GM19463 (cell line): ENCODE measurements around the gene TFAM.
A peak's percentile ranks its signal among the peaks of the same experiment; 100 is the strongest.
"Not testable (repeated sequence)": the region's sequence is repeated elsewhere in the genome, so short reads cannot be mapped to it uniquely, and the experiment has no call there.

Source experiments
- ATAC-seq: cut with Tn5 transposase; IDR thresholded peaks from one replicate; pipeline ENCODE4 v1.9.1; 2021; ENCODE audit warnings: mild to moderate bottlenecking, moderate library complexity; ENCODE audit not compliant: unreplicated experiment

TFAM gene

DNA sequence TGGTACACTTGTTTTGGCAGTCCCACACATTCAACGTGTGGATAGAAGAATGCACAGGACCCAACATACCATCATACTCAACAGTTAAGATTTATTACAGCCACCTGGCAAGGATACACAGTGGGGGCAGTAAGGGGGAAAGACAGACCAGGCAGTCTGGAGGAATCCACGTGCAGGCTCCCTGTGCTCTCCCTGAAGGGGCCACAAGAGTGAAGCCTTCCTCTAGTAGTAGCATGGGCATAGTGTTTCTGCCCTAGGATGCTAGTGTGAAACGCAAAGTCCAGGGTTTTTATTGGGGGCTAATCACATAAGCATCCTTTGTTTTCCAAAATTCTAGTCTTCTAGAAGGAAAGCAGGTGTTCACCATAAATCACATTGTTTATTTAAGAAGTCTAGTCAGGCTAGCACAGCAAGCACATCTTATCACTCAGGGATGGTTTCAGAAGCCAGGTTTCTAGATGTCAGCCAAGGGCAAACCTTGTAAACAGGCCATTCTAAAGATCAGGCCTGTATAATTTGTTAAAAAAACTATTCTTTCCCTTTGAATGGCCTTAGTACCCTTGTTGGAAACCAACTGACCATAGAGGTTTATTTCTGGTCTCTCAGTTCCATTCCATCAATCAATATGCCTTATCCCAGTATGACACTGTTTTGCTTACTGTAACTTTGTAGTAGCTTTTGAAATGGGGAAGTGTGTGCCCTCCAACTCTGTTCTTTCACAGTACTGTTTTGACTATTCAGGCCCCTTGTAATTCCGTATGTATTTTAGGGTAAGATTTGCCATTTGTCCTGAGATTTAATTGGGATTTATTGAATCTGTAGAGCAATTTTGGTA lies 12.4 kb upstream of the TFAM start:
- peak; percentile 71 for ATAC-seq

DNA sequence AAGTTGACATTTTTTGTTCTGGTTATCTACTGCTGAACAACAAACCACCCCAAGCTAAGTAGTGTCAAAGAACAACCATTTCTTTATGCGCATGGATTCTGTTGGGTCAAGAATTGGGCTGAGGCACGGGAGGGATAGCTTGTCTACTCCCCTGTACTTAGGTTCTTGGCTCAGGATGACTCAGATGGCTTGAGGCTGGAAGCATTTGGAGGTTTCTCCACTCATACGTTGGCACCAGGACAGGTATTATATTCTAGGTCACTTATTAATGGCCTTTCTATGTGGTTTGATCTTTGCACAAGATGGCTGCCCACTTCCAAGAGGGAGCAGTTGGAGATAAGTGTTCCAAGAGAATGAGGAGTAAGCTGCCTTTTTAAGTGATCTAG lies 11.8 kb upstream of the TFAM start:
- ATAC-seq, result peak; percentile 19

DNA sequence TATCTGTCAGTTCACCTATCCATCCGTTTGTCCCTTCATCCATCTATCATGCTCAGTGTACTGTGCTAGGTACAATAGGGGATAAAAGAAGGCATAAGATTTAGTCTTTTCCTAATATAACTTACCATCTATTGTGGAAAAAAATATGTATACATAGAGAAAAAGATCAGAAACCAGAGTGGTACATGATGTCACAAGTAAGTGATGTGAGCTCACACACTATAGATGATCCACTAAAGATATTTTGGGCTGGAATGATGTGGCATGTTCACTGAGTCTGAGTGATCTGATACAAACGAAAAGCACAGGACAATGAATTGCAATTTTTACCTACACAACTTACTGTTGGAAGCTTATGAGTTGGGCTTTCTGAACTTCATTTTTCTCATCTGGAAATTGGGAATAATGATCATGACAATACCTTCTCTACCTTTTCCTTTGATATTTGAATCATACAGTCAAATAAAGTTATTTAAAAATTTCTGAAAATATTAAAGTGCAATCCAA lies 2.7 kb upstream of the TFAM start:
- ATAC-seq, result no peak

DNA sequence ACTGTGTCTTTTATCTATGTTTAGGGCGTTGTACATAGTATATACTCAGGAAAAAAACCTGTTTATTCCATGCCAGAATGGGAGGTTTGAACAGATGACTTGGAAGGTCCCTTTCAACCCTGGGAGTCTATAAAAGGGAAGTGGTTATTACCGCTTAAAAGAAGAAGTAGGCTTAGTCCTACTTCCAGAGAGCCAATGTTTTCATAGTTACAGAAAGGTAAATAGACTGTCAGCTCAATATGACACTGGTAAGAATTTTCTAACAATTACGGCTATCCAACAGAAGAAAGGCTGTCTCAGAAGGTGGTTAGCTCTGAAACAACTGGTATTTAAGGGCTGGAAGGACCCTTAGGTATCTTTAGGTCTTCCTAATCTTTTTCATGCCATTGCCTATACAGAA lies 1.1 kb upstream of the TFAM start:
- ATAC-seq, result peak; percentile 34

DNA sequence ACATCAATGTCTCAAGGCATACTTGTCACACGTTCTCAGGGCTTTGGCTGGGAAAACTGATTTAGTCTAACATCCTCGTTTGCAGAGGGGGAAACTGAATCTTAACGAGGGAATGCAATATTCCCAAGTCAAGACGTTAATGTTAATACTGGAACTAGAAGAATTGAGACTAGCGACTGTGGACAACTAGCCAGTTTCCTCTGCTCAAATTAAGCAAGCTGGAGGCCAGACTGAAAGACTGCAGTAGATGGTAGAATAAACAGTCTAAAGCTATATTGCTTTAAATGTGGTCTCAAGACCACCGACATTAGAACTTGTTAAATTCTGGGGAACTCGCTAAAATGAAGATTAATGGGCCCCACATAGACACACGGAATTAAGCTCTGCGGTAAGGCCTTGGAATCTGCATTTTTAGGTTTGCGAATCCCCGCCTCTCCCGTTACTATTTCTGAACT lies 639 bp upstream of the TFAM start:
- peak; percentile 0 for ATAC-seq

DNA sequence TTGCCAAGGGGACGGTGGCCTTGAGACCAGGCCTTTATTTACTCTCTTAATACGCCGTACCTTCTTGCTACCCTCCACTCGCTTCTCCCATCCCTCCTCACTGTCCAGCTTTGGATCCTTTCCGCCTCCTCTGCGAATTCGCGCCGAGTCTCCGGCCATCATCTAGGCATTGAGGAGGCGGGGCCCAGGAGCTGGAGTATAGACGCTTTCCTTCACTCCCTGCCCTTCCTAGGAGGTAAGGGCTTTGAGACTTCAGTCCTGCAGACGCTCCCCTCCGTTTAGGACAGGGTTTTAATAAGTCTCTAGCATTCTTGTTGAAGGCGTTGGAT lies 538 bp downstream of the TFAM start:
- ATAC-seq, result peak; percentile 5

DNA sequence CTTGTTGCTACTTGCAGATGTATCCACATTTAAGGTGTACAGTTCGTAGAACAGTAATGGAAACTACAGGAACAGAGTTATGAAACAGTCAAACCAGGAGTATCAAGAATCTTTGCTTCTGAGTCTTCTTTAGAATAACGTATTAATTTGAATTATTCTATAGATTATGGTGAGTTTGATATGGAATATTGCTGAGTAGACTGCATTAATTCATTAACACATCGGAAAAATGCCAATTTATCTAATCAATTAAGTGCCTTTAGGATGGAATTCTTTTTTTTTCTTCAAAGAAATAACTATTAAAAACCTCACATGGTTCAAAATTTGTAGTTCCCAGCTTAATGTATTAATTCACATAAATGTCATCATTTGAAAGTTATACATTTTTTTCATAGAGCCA lies 3.8 kb downstream of the TFAM start:
- ATAC-seq, result no peak

DNA sequence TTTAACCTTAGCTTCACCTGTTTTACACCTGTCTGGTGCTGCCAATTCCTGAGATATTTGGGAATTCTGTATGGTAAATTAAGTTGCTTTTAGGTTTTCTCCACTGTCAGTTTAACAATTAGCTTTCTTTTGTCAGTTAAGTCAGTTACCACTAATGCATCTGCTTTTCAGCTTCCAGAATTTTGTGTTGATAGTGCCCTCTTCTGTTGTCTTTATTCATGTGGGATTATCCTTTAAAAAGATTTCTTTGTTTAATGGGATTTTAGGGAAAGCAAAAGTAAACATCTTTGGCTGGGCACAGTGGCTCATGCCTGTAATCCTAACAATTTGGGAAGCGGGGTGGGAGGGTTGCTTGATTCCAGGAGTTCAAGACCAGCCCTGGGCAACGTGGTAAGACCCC lies 8.1 kb downstream of the TFAM start:
- ATAC-seq, result no peak

DNA sequence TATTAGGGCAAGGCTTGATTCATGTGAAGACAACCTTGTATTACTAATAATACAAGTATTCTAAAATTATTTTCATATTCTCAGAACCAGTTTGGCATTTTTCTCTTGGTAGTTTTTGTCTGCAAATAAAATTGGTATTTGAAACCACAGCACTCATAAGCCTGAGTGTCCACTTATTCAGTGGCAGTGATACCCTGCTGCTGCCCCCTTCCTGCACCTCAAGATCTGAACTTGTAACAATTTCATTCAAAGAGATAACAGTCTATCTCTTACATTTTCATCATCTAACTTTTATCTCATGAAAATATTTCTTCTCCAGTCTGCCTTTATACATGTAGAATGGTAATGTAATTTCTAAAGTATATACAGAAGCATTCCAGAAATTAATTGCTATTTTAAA lies 9.3 kb downstream of the TFAM start:
- ATAC-seq, result no peak

DNA sequence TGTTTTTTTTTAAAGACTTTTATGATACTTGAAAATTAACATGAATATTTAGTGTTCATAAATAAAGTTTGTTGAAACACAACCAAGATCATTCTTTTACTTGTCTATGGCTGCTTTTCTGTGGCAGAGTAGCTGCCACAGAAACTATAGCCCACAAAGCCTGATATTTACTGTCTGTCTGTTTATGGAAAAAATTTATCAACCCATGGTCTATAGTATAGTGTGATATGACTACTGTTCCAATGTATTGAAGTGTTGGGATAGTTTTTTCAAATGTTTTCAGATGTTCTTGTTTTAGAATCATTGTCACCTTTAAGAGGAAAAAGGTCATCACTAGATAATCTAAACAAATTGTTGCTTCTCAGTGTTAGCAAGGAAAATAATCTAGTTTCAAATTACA lies 10.8 kb downstream of the TFAM start:
- no peak for ATAC-seq

DNA sequence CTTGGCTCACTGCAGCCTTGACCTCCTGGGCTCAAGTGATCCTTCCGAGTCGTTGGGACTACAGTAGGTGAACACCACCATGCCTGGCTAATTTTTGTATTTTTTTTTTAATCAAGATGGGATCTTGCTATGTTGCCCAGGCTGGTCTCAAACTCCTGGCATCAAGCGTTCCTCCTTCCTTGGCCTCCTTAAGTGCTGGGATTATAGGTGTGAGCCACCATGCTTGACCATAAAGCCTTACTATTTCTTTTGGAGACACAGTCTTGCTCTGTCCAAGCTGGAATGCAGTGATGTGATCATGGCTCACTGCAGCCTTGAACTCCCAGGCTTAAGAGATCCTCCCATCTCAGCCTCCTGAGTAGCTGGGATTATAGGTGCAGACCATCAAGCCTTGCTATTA lies 12.6 kb downstream of the TFAM start:
- ATAC-seq, result no peak

DNA sequence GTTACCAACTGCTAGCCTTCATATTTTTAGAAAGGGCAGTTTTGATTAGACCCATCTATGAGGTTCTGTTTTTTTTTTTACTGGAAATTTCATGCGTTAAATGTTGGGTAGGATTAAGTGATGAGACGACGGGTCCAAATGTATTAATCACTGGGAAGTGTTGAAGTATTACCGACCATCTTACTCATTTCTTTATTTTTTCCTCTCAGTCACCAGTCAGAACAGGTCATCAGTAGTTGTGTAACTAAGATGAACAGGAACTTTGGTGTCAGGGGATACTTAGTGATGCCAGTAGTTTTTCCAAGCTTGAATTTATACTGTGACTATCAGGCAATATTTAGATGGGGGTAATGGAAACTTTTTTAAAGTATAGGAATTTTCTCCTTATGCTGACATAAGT lies 14.2 kb downstream of the TFAM start:
- no peak for ATAC-seq

DNA sequence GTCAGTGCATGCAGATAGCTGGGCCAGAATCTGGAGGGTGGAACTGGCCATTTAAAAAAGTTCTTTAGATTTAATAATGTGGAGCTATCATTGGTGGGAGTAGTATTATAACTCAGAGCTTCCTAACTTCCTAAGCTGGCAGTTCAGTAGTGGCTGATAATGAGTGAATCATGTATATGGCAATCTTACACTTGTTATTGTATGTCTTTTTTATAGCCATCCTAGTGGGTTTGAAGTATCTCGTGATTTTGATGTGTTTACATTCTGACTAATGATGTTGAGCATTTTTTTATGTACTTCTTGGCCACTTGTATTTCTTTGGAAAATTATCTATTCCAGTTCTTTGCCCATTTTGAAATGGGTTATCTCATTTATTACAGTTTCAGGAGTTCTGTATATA lies 15.4 kb downstream of the TFAM start:
- no peak for ATAC-seq

DNA sequence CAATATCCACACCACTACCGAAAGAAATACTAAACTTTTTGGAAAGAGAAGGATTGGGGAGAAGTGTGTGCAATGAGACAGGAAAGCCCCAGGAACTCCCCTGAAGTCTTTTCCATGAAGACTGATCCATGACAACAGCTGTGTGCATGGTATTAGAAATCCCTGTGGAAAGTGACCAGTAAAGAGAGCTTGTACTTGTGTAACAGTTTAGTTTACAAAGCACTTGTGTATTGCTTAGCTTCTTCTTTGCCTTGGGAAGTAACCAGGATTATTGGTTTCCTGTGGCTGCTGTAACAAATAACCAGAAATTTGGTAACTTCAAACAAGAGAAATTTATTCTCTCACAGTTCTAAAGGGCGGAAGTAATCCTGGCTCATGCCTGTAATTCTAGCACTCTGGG lies 18.8 kb downstream of the TFAM start:
- ATAC-seq, result no peak

DNA sequence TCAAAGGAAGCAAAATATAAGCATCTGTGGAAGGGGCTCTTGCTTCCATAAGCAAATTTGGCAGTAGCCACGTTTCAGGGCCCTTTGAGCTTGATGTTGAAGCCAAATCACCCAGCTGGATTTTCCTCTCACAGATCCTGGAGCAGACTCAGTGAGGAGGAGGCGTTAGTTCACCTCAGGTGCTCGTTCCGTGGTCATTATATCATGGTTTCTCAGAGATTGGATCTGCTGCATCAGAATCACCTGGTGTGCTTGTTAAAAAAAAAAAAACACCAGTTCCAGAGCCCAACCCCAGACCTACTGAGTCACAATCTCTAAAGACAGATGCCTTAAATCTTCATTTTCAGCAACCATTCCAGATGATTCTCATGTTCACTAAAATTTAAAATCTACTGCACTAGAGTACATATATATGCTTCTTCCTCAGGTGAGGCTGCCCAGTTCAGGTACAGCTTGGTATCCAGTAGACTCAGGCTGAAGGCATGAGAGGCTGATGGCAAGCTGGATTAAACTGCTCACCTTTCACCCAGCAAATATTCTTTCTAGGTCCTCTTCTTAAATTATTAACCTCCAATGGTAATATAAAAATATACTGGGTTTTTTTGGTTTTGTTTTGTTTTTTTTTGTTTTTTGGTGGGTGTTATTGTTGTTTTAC lies 24.9 kb downstream of the TFAM start:
- no peak for ATAC-seq

DNA sequence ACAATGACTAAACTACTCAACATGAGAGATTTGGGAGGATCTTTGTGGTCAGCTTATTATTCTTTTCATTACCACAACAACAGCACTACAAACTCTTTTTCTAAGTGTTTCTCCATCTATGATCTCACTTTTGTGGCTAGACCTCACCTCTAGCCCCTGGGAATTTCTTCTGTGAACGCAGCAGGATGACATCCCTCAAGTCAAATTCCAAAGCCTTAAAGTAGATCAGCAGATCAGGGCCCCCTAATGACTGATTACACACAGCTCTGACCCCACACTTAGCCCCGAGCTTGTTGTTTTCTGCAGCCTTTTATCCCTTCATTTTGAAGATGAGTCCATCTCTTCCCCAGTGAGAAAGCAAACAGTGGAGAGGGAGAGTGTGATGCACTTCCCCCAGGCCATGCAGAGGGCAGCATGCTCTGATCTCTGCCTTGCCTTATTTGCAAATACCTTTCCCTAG lies 27.3 kb downstream of the TFAM start:
- ATAC-seq, result no peak

DNA sequence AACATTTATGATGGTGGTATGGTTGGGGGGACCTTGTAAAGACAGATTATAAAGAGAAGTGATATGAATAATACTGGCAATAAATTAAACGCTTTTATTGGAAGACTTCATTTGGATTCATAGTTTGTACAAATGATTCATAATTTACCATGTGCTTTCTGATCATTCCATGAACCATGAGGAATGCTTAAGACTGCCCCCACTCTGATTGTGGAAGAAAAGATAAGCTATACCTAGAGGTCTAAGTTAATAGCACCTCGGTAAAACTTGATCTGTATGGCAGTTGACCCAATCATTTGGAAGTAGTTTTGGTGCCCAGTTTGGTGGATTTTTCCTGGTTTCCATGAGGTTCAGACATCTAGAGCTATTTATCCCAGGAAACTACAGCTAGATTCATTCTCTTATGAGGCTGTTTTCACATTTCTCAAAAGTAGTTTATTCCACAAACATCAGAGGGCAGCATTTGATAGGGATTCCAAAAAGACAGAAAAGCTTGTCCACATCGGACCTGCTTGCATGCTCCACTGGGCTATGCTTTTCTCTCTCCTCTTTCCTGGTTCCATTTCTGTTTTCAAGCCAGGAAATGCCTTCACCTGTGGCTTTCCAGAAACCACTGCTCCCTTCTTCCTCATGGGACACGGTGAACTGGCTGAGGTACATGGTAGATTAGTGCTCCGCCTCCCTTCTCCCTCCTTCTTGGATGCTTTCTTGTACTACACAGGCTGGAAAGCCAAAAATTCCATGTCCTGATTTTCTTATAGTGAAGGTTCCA lies 29.2 kb downstream of the TFAM start:
- no peak for ATAC-seq

DNA sequence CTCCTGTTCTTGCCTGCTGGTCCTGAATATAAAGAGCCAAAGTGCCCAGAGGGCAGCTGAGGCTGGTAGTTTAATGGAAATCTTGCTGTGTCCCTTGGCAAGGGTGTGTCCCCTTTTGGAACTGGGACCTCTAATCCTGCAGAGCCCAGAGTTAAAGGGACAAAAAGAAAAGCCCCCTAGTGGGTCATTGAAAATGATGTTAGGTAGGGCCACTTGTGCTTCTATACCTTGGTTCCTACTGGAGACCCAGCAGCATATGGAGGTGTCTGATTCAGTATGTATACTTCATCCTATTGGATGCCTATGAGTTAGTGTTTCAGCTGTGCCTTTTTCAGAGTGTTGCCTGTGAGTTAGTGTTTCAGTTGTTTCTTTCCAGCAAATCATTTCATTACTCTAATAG lies 30.5 kb downstream of the TFAM start:
- ATAC-seq, result no peak

DNA sequence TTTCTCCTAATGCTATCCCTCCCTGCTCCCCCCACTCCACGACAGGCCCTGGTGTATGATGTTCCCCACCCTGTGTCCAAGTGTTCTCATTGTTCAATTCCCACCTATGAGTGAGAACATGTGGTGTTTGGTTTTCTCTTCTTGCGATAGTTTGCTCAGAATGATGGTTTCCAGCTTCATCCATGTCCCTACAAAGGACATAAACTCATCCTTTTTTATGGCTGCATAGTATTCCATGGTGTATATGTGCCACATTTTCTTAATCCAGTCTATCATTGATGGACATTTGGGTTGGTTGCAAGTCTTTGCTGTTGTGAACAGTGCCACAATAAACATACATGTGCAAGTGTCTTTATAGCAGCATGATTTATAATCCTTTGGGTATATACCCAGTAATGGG lies 32.7 kb downstream of the TFAM start:
- not testable (repeated sequence) for ATAC-seq

DNA sequence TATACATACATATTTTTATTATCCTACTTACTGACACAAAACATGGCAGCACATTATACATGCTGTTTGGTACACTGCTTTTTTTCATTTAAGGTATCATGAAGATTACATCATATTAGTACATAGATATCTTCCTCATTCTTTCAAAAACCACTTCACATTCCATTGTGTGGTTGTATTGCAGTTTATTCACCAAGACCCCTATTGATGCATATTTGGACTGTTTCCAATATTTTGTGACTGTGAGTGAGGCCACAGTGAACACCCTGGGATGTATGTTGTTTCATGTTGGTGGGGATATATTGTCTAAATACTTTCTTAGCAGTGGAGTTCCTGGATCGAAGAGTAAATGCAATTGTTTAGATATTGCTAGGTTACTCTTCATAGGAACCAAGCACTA lies 39.0 kb downstream of the TFAM start:
- no peak for ATAC-seq

DNA sequence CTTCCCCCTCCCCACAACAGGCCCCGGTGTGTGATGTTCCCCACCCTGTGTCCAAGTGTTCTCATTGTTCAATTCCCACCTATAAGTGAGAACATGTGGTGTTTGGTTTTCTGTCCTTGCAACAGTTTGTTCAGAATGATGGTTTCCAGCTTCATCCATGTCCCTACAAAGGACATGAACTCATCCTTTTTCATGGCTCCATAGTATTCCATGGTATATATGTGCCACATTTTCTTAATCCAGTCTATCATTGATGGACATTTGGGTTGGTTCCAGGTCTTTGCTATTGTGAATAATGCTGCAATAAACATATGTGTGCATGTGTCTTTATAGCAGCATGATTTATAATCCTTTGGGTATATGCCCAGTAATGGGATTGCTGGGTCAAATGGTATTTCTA lies 43.2 kb downstream of the TFAM start:
- not testable (repeated sequence) for ATAC-seq

DNA sequence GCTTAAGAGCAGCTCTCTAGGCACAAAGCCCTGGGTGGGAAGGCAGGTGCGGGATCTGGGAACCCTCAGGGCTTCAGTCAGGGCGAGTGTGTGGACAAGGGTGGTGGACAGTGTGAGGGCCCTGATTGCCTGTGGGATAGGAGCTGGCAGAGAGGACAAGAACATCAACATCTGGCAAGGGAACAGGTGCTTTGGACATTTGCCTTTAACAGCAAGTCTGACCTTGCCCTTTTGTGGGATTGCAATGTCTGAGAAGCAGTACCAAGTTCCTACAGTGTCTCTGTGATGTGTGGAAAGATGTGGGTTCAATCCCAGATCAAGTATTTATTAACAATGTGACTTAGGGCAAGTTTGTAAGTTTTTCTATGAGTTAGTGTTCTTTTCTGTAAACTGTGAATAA lies 46.7 kb downstream of the TFAM start:
- no peak for ATAC-seq
